Measurements from ENCODE around the gene RAB35.

DNA sequence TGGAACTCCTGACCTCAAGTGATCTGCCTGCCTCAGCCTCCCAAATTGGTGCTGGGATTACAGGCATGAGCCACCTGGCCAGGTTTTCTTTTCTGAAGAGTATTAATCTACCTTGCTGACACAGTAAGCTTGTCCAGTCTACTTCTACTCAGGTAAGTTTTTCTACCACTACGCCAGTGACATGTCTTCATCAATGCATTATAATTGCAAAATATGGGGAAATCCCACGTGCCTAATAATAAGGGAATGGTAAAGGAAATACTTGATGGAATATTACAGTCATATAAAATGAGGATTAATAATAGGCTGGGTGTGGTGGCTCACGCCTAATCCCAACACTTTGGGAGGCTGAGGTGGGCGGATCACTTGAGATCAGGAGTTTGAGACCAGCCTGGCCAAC, 62.3 kb downstream of the RAB35 start:
- no peak for TF ChIP-seq POLR2A (IDR thresholded peaks at IDR 0.05; ENCODE audit: low read length)
- TF ChIP-seq GATA1 (IDR thresholded peaks at IDR 0.05; ENCODE audit: low read depth, low read length), result no peak

Data from erythroblast (primary cell).